Activated B cell treated with CpG ODN at 0.5 μM for 24 hours (primary cell): ENCODE measurements around the gene DNAH3. TPM values are rescaled to one million over a fixed set of nuclear protein-coding genes. Genes with fewer than 3 reads are reported as not detected.

ENCODE experiments used
- ATAC-seq: fragments of 200-7000 bp; cut with Tn5 transposase; one replicate; pipeline ENCODE4 v1.10.0; 2021; ENCODE audit warnings: low read depth, mild to moderate bottlenecking, moderate library complexity
- CTCF ChIA-PET: fragments of 350-600 bp; sonication (Branson Sonifier 250); formaldehyde crosslinking; loops from one replicate; lab custom pipeline; 2021; ENCODE audit warnings: antibody characterized with exemption; lab: Charles Lee
- POLR2A ChIA-PET: fragments of 350-600 bp; sonication (Branson Sonifier 250); formaldehyde crosslinking; loops from one replicate; lab custom pipeline; 2021; ENCODE audit warnings: antibody characterized with exemption; lab: Charles Lee
- DNase-seq: peaks from one replicate; pipeline ENCODE4 v3.0.0; 2022
- H3K27ac Mint-ChIP-seq: one replicate; pipeline ENCODE4 v1.8.0; 2020; ENCODE audit warnings: mixed read lengths
- H3K27me3 Mint-ChIP-seq: one replicate; pipeline ENCODE4 v1.8.0; 2021; ENCODE audit warnings: mixed read lengths
- H3K36me3 Mint-ChIP-seq: one replicate; pipeline ENCODE4 v1.8.0; 2021; ENCODE audit warnings: low read depth, mixed read lengths
- H3K4me1 Mint-ChIP-seq: one replicate; pipeline ENCODE4 v1.8.0; 2021; ENCODE audit warnings: mixed read lengths
- H3K4me3 Mint-ChIP-seq: one replicate; pipeline ENCODE4 v1.8.0; 2020; ENCODE audit warnings: mild to moderate bottlenecking, mixed read lengths
- H3K9me3 Mint-ChIP-seq: one replicate; pipeline ENCODE4 v1.8.0; 2020; ENCODE audit warnings: mixed read lengths
- CTCF ChIP-seq: fragments of 200-600 bp; IDR thresholded peaks from one replicate; pipeline ENCODE4 v1.8.0; 2022; ENCODE audit warnings: antibody characterized with exemption, mild to moderate bottlenecking
- intact Hi-C: fragments of 100-400 bp; cut with micrococcal nuclease; formaldehyde crosslinking; loops from one replicate; pipeline ENCODE4 v1.15.1; 2024
- total RNA-seq: library from RNA; stranded (reverse); gene quantifications from 2 replicates; pipeline ENCODE4 v1.2.3, GENCODE V29; 2022

Gene DNAH3
- total RNA-seq, 1 donor from 2014 or later: not detected

- no peak for TF ChIP-seq CTCF
- H3K9me3 Mint-ChIP-seq: no peaks in the 10 kb centered on the region
- no peak overlapping the region for H3K4me3 Mint-ChIP-seq
- no peak overlapping the region for H3K27ac Mint-ChIP-seq
- ChIA-PET POLR2A (no interaction called here), CTCF (no interaction called here)
- no peak for ATAC-seq
- peaks cover 31% of the 10 kb centered on the region for H3K4me1 Mint-ChIP-seq
- no peak for DNase-seq
- intact Hi-C loops: no loop called here
- H3K27me3 Mint-ChIP-seq: no peaks in the 10 kb centered on the region
- peaks cover 26% of the 10 kb centered on the region for H3K36me3 Mint-ChIP-seq
Measured at GRCh38 chr16:20897253-20897897, 253.3 kb downstream of the DNAH3 start.

GRCh38 chr16:20894388-20894787 is 256.3 kb downstream of the DNAH3 start:
- no peak for DNase-seq
- Mint-ChIP-seq H3K4me1 (peaks cover 6% of the 10 kb centered on the region), H3K36me3 (peaks cover 20% of the 10 kb centered on the region), H3K27me3 (no peaks in the 10 kb centered on the region), H3K27ac (no peak overlapping the region), H3K4me3 (no peak overlapping the region), H3K9me3 (no peaks in the 10 kb centered on the region)
- no peak for ATAC-seq
- ChIA-PET POLR2A (no interaction called here), CTCF (no interaction called here)
- no peak for TF ChIP-seq CTCF
- intact Hi-C loops: no loop called here

GRCh38 chr16:20889625-20890275 is 260.9 kb downstream of the DNAH3 start:
- POLR2A ChIA-PET: interaction anchor here (1.2 kb wide), 1 partner anchor 10 kb away, joined by 3 read pairs; the partner anchor contains the start of gene DCUN1D3
- Mint-ChIP-seq H3K27me3 (no peaks in the 10 kb centered on the region), H3K4me3 (no peak overlapping the region), H3K4me1 (no peaks in the 10 kb centered on the region), H3K9me3 (no peaks in the 10 kb centered on the region), H3K36me3 (peaks cover 20% of the 10 kb centered on the region), H3K27ac (no peak overlapping the region)
- TF ChIP-seq CTCF: no peak
- DNase-seq (no peak), ATAC-seq (no peak)
- CTCF ChIA-PET: interaction anchor here (0.6 kb wide), 1 partner anchor 267 kb away, joined by 4 read pairs; no protein-coding TSS in a partner anchor
- intact Hi-C loops: no loop called here

GRCh38 chr16:20887207-20887606 is 263.4 kb downstream of the DNAH3 start:
- intact Hi-C loops: no loop called here
- CTCF ChIA-PET: no interaction called here
- H3K4me3 Mint-ChIP-seq: no peak overlapping the region

More at GRCh38 chr16:20887207-20887606, 263.4 kb downstream of the DNAH3 start:
- Mint-ChIP-seq H3K4me1 (peaks cover 4% of the 10 kb centered on the region), H3K36me3 (peaks cover 21% of the 10 kb centered on the region), H3K9me3 (no peaks in the 10 kb centered on the region), H3K27me3 (no peaks in the 10 kb centered on the region), H3K27ac (no peak overlapping the region)
- ATAC-seq (no peak), DNase-seq (no peak)
- TF ChIP-seq CTCF: no peak
- POLR2A ChIA-PET: interaction anchor here (1.1 kb wide), 1 partner anchor 22 kb away, joined by 3 read pairs; no protein-coding TSS in a partner anchor
